ENCODE data around the gene STUB1. TPM values are rescaled to one million over a fixed set of nuclear protein-coding genes. Genes with fewer than 3 reads are reported as not detected.

Gene STUB1
- polyA plus RNA-seq, 1 experiment: 88.8 TPM

DNA sequence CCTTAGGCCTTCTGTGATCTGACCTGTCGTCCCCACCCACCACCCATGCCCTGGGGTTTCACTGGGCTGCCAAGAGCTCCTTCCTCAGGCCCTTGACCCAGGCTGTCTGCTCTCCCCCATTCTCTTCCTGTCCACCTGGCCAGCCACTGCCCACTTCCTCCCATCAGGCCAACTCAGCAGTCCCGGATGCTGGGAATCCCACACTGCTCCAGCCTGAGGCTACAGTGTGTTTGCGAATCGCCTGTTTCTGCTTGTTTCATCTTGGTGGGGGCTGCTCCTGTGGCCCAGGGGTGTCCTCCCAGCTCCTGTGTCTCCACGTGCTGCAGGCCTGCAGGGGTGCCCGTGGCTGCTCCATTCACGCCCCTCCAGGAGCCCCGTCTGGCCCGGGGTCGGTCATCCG, 33.9 kb downstream of the STUB1 start:
- DNase-seq (ENCODE audit: low read depth, low spot score): no peak
- TF ChIP-seq, protein P1, sequence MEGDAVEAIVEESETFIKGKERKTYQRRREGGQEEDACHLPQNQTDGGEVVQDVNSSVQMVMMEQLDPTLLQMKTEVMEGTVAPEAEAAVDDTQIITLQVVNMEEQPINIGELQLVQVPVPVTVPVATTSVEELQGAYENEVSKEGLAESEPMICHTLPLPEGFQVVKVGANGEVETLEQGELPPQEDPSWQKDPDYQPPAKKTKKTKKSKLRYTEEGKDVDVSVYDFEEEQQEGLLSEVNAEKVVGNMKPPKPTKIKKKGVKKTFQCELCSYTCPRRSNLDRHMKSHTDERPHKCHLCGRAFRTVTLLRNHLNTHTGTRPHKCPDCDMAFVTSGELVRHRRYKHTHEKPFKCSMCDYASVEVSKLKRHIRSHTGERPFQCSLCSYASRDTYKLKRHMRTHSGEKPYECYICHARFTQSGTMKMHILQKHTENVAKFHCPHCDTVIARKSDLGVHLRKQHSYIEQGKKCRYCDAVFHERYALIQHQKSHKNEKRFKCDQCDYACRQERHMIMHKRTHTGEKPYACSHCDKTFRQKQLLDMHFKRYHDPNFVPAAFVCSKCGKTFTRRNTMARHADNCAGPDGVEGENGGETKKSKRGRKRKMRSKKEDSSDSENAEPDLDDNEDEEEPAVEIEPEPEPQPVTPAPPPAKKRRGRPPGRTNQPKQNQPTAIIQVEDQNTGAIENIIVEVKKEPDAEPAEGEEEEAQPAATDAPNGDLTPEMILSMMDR (IDR thresholded peaks at IDR 0.05; ENCODE audit: low read depth, low read length): no peak
- H3K27me3 ChIP-seq (ENCODE audit: control insufficient read depth, insufficient read depth, low read length): no peaks in the 10 kb centered on the region
- ChIA-PET CTCF (interaction anchor here (0.7 kb wide), 1 partner anchor 72 kb away, joined by 3 read pairs; no protein-coding TSS in a partner anchor), POLR2A (no interaction called here)
- no peak overlapping the region for H3K4me3 ChIP-seq (ENCODE audit: low read depth, low read length)
- H3K9me3 ChIP-seq (ENCODE audit: control insufficient read depth, insufficient read depth, low read length): no peaks in the 10 kb centered on the region; the same call in 1 of the 2 replicates
- no peak overlapping the region for H3K27ac ChIP-seq (ENCODE audit: low read depth, low read length)

DNA sequence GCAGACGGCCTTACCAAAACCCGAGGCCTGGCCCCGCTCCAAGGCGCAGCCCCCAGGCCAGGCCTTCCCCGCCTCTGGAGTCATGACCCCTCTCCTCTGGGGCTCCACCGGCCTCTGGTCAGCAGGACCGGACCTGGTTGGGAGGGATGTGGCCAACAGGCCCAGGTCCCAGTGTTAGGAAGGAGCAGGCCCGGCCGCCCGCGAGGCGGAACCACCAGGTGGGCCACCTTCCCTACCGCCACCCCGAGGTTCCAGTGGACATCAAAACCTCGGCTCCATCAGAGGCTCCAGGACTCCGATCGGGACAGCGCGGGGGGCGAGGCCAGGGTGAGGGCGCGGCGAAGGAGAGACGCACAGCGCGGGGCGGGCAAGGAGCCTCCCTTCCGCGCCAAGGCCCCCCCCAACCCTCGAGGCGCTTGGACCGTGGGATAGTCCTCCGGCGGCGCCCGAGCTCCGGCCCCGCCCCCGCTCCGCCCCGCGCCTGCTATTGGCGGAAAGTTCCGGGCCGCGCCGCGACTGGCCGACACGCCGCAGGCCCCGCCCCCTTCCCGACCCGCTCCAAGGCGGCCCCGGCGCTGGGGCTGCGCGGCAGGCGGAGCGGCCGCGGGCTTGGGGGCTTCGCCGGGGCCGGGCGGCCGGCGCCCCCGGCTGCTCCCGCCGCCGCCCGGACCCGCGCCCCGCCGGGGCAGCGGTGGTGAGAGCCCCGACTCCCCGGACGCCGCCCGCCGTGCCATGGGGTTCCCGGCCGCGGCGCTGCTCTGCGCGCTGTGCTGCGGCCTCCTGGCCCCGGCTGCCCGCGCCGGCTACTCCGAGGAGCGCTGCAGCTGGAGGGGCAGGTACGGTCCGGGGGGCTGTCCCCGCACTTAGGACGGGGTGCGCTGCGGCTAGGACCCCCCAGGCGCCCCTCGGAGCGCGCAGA, 34.6 kb downstream of the STUB1 start, which contains the start of gene METRN:
TSS of gene METRN (plus strand) at position 561 of the 919 bp plus-strand sequence. CDS start at position 733, 172 bp downstream.
- POLR2A ChIA-PET: interaction anchor here (0.5 kb wide), 1 partner anchor 69 kb away, joined by 5 read pairs; no protein-coding TSS in a partner anchor
- CTCF ChIA-PET: no interaction called here

DNA sequence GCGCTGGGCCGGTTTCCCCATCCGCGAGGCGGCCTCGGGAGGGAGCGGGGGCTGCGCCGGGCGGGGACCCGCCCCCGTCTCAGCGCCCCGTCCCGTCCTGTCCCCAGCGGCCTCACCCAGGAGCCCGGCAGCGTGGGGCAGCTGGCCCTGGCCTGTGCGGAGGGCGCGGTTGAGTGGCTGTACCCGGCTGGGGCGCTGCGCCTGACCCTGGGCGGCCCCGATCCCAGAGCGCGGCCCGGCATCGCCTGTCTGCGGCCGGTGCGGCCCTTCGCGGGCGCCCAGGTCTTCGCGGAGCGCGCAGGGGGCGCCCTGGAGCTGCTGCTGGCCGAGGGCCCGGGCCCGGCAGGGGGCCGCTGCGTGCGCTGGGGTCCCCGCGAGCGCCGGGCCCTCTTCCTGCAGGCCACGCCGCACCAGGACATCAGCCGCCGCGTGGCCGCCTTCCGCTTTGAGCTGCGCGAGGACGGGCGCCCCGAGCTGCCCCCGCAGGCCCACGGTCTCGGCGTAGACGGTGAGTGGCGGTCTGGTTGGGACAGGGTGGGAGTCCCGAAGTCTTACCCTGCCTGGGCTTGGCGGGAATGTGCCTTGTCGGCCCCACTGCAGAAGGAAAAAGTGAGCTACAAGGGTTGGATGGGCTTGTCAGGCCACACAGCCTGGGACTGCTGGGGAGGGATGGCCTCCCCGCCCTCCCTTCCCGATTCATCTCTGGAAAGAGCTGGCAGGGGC, 35.4 kb downstream of the STUB1 start:
- Histone ChIP-seq H3K27ac (ENCODE audit: low read depth, low read length) (no peak overlapping the region), H3K27me3 (ENCODE audit: control insufficient read depth, insufficient read depth, low read length) (no peaks in the 10 kb centered on the region), H3K9me3 (ENCODE audit: control insufficient read depth, insufficient read depth, low read length) (no peaks in the 10 kb centered on the region; the same call in 1 of the 2 replicates), H3K4me3 (ENCODE audit: low read depth, low read length) (peak overlapping the region; percentile 62)
- POLR2A ChIA-PET: interaction anchor here (0.5 kb wide), 1 partner anchor 300 kb away, joined by 5 read pairs; no protein-coding TSS in a partner anchor
- DNase-seq (ENCODE audit: low read depth, low spot score): no peak
- CTCF ChIA-PET: interaction anchor here (0.6 to 1.3 kb wide), 8 partner anchors 9 to 341 kb away, joined by 3 to 6 read pairs (median 3); partner anchors contain the start of genes CHTF18 and RPUSD1
- TF ChIP-seq, protein P1 (IDR thresholded peaks at IDR 0.05; ENCODE audit: low read depth, low read length): no peak

More for the DNA sequence above, 34.6 kb downstream of the STUB1 start, which contains the start of gene METRN:
- TF ChIP-seq, protein P1 (IDR thresholded peaks at IDR 0.05; ENCODE audit: low read depth, low read length): no peak
- Histone ChIP-seq H3K4me3 (ENCODE audit: low read depth, low read length) (peak within 1 kb of the TSS; percentile 62), H3K27me3 (ENCODE audit: control insufficient read depth, insufficient read depth, low read length) (no peaks in the 10 kb centered on the region), H3K9me3 (ENCODE audit: control insufficient read depth, insufficient read depth, low read length) (no peaks in the 10 kb centered on the region; the same call in 1 of the 2 replicates), H3K27ac (ENCODE audit: low read depth, low read length) (no peak within 1 kb of the TSS)
- no peak for DNase-seq (ENCODE audit: low read depth, low spot score)

DNA sequence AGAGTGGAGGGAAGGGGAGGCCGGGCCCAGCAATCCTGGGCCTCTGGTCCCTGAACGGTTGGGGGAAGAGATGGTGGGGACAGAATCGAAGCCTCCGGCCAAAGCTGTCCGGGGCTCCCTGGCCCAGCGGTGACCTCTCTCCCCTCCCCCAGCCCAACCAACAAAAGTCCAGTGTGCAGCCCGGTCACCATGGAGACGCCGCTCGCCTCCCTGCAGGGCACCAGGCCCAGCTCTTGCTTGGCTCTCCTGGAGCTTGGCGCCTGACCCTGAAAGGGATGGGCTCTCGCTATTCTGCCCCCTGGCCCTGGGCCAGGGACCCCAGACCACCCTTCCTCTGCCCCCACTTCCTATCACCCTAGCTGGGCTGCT, 36.0 kb downstream of the STUB1 start:
- POLR2A ChIA-PET: interaction anchor here (0.5 kb wide), 1 partner anchor 299 kb away, joined by 5 read pairs; no protein-coding TSS in a partner anchor
- CTCF ChIA-PET: interaction anchor here (0.6 to 1.3 kb wide), 8 partner anchors 9 to 340 kb away, joined by 3 to 6 read pairs (median 3); partner anchors contain the start of genes CHTF18 and RPUSD1

More for the DNA sequence above, 36.0 kb downstream of the STUB1 start:
- TF ChIP-seq, protein P1 (IDR thresholded peaks at IDR 0.05; ENCODE audit: low read depth, low read length): no peak
- H3K9me3 ChIP-seq (ENCODE audit: control insufficient read depth, insufficient read depth, low read length): no peaks in the 10 kb centered on the region; the same call in 1 of the 2 replicates
- H3K27ac ChIP-seq (ENCODE audit: low read depth, low read length): no peak overlapping the region
- H3K27me3 ChIP-seq (ENCODE audit: control insufficient read depth, insufficient read depth, low read length): no peaks in the 10 kb centered on the region
- no peak for DNase-seq (ENCODE audit: low read depth, low spot score)
- H3K4me3 ChIP-seq (ENCODE audit: low read depth, low read length): peak overlapping the region; percentile 53

Measured in AG04450 (cell line).